Measurements from ENCODE around the gene EXOC6B.

Gene EXOC6B

GRCh38 chr2:72172478-72172877 lies 653.4 kb downstream of the EXOC6B start:
- Histone ChIP-seq H3K4me3 (ENCODE audit: insufficient read depth, low read depth, low read length, poor library complexity, severe bottlenecking) (no peak overlapping the region), H3K36me3 (ENCODE audit: control insufficient read depth, insufficient read depth, low read length) (no peaks in the 10 kb centered on the region), H3K9me3 (ENCODE audit: control insufficient read depth, low read length) (no peaks in the 10 kb centered on the region), H3K27me3 (replicated peaks; ENCODE audit: control insufficient read depth, insufficient read depth, low read length, poor library complexity, severe bottlenecking) (no peaks in the 10 kb centered on the region), H3K27ac (ENCODE audit: insufficient read depth, low read length, poor library complexity, severe bottlenecking) (no peak overlapping the region), H3K4me1 (ENCODE audit: control insufficient read depth, insufficient read depth, low read length, poor library complexity, severe bottlenecking) (no peaks in the 10 kb centered on the region)
- DNase-seq = no peak

- Histone ChIP-seq H3K27ac (ENCODE audit: insufficient read depth, low read length, poor library complexity, severe bottlenecking) (no peak overlapping the region), H3K4me3 (ENCODE audit: insufficient read depth, low read depth, low read length, poor library complexity, severe bottlenecking) (no peak overlapping the region), H3K4me1 (ENCODE audit: control insufficient read depth, insufficient read depth, low read length, poor library complexity, severe bottlenecking) (no peaks in the 10 kb centered on the region), H3K36me3 (ENCODE audit: control insufficient read depth, insufficient read depth, low read length) (no peaks in the 10 kb centered on the region), H3K9me3 (ENCODE audit: control insufficient read depth, low read length) (no peaks in the 10 kb centered on the region), H3K27me3 (replicated peaks; ENCODE audit: control insufficient read depth, insufficient read depth, low read length, poor library complexity, severe bottlenecking) (no peaks in the 10 kb centered on the region)
- DNase-seq = no peak
Measured at GRCh38 chr2:72166279-72166678, 659.6 kb downstream of the EXOC6B start.

- no peak for DNase-seq
- Histone ChIP-seq H3K36me3 (ENCODE audit: control insufficient read depth, insufficient read depth, low read length) (no peaks in the 10 kb centered on the region), H3K9me3 (ENCODE audit: control insufficient read depth, low read length) (no peaks in the 10 kb centered on the region), H3K4me3 (ENCODE audit: insufficient read depth, low read depth, low read length, poor library complexity, severe bottlenecking) (no peak overlapping the region), H3K4me1 (ENCODE audit: control insufficient read depth, insufficient read depth, low read length, poor library complexity, severe bottlenecking) (no peaks in the 10 kb centered on the region), H3K27me3 (replicated peaks; ENCODE audit: control insufficient read depth, insufficient read depth, low read length, poor library complexity, severe bottlenecking) (no peaks in the 10 kb centered on the region), H3K27ac (ENCODE audit: insufficient read depth, low read length, poor library complexity, severe bottlenecking) (no peak overlapping the region)
Measured at GRCh38 chr2:72165792-72166191, 660.0 kb downstream of the EXOC6B start.

GRCh38 chr2:72162574-72162973 lies 663.3 kb downstream of the EXOC6B start:
- no peaks in the 10 kb centered on the region for H3K4me1 ChIP-seq (ENCODE audit: control insufficient read depth, insufficient read depth, low read length, poor library complexity, severe bottlenecking)
- H3K27ac ChIP-seq (ENCODE audit: insufficient read depth, low read length, poor library complexity, severe bottlenecking) = no peak overlapping the region
- DNase-seq = no peak
- H3K9me3 ChIP-seq (ENCODE audit: control insufficient read depth, low read length) = no peaks in the 10 kb centered on the region
- H3K27me3 ChIP-seq (replicated peaks; ENCODE audit: control insufficient read depth, insufficient read depth, low read length, poor library complexity, severe bottlenecking) = no peaks in the 10 kb centered on the region
- no peaks in the 10 kb centered on the region for H3K36me3 ChIP-seq (ENCODE audit: control insufficient read depth, insufficient read depth, low read length)
- H3K4me3 ChIP-seq (ENCODE audit: insufficient read depth, low read depth, low read length, poor library complexity, severe bottlenecking) = no peak overlapping the region

- Histone ChIP-seq H3K9me3 (ENCODE audit: control insufficient read depth, low read length) (no peaks in the 10 kb centered on the region), H3K27me3 (replicated peaks; ENCODE audit: control insufficient read depth, insufficient read depth, low read length, poor library complexity, severe bottlenecking) (no peaks in the 10 kb centered on the region), H3K4me1 (ENCODE audit: control insufficient read depth, insufficient read depth, low read length, poor library complexity, severe bottlenecking) (no peaks in the 10 kb centered on the region), H3K27ac (ENCODE audit: insufficient read depth, low read length, poor library complexity, severe bottlenecking) (no peak overlapping the region), H3K4me3 (ENCODE audit: insufficient read depth, low read depth, low read length, poor library complexity, severe bottlenecking) (no peak overlapping the region), H3K36me3 (ENCODE audit: control insufficient read depth, insufficient read depth, low read length) (no peaks in the 10 kb centered on the region)
- DNase-seq = no peak
Measured at GRCh38 chr2:72159211-72159993, 666.4 kb downstream of the EXOC6B start.

GRCh38 chr2:72157871-72158771 lies 667.7 kb downstream of the EXOC6B start:
- Histone ChIP-seq H3K36me3 (ENCODE audit: control insufficient read depth, insufficient read depth, low read length) (no peaks in the 10 kb centered on the region), H3K4me1 (ENCODE audit: control insufficient read depth, insufficient read depth, low read length, poor library complexity, severe bottlenecking) (no peaks in the 10 kb centered on the region), H3K4me3 (ENCODE audit: insufficient read depth, low read depth, low read length, poor library complexity, severe bottlenecking) (no peak overlapping the region), H3K27ac (ENCODE audit: insufficient read depth, low read length, poor library complexity, severe bottlenecking) (no peak overlapping the region), H3K9me3 (ENCODE audit: control insufficient read depth, low read length) (no peaks in the 10 kb centered on the region), H3K27me3 (replicated peaks; ENCODE audit: control insufficient read depth, insufficient read depth, low read length, poor library complexity, severe bottlenecking) (no peaks in the 10 kb centered on the region)
- no peak for DNase-seq

- no peak overlapping the region for H3K27ac ChIP-seq (ENCODE audit: insufficient read depth, low read length, poor library complexity, severe bottlenecking)
- no peaks in the 10 kb centered on the region for H3K27me3 ChIP-seq (replicated peaks; ENCODE audit: control insufficient read depth, insufficient read depth, low read length, poor library complexity, severe bottlenecking)
- no peak overlapping the region for H3K4me3 ChIP-seq (ENCODE audit: insufficient read depth, low read depth, low read length, poor library complexity, severe bottlenecking)
- DNase-seq = no peak
- H3K4me1 ChIP-seq (ENCODE audit: control insufficient read depth, insufficient read depth, low read length, poor library complexity, severe bottlenecking) = no peaks in the 10 kb centered on the region
- no peaks in the 10 kb centered on the region for H3K9me3 ChIP-seq (ENCODE audit: control insufficient read depth, low read length)
- no peaks in the 10 kb centered on the region for H3K36me3 ChIP-seq (ENCODE audit: control insufficient read depth, insufficient read depth, low read length)
Measured at GRCh38 chr2:72156872-72157271, 669.0 kb downstream of the EXOC6B start.

- Histone ChIP-seq H3K9me3 (ENCODE audit: control insufficient read depth, low read length) (no peaks in the 10 kb centered on the region), H3K27me3 (replicated peaks; ENCODE audit: control insufficient read depth, insufficient read depth, low read length, poor library complexity, severe bottlenecking) (no peaks in the 10 kb centered on the region)
- DNase-seq = no peak
Measured at GRCh38 chr2:72155737-72156136, 670.1 kb downstream of the EXOC6B start.

GRCh38 chr2:72155151-72155550 lies 670.7 kb downstream of the EXOC6B start:
- Histone ChIP-seq H3K36me3 (ENCODE audit: control insufficient read depth, insufficient read depth, low read length) (no peaks in the 10 kb centered on the region), H3K4me1 (ENCODE audit: control insufficient read depth, insufficient read depth, low read length, poor library complexity, severe bottlenecking) (no peaks in the 10 kb centered on the region), H3K27ac (ENCODE audit: insufficient read depth, low read length, poor library complexity, severe bottlenecking) (no peak overlapping the region), H3K27me3 (replicated peaks; ENCODE audit: control insufficient read depth, insufficient read depth, low read length, poor library complexity, severe bottlenecking) (peaks cover 5% of the 10 kb centered on the region), H3K4me3 (ENCODE audit: insufficient read depth, low read depth, low read length, poor library complexity, severe bottlenecking) (no peak overlapping the region), H3K9me3 (ENCODE audit: control insufficient read depth, low read length) (no peaks in the 10 kb centered on the region)
- no peak for DNase-seq

More at GRCh38 chr2:72155737-72156136, 670.1 kb downstream of the EXOC6B start:
- H3K4me1 ChIP-seq (ENCODE audit: control insufficient read depth, insufficient read depth, low read length, poor library complexity, severe bottlenecking) = no peaks in the 10 kb centered on the region
- no peaks in the 10 kb centered on the region for H3K36me3 ChIP-seq (ENCODE audit: control insufficient read depth, insufficient read depth, low read length)
- no peak overlapping the region for H3K27ac ChIP-seq (ENCODE audit: insufficient read depth, low read length, poor library complexity, severe bottlenecking)
- H3K4me3 ChIP-seq (ENCODE audit: insufficient read depth, low read depth, low read length, poor library complexity, severe bottlenecking) = no peak overlapping the region

- Histone ChIP-seq H3K9me3 (ENCODE audit: control insufficient read depth, low read length) (no peaks in the 10 kb centered on the region), H3K4me3 (ENCODE audit: insufficient read depth, low read depth, low read length, poor library complexity, severe bottlenecking) (no peak overlapping the region), H3K27me3 (replicated peaks; ENCODE audit: control insufficient read depth, insufficient read depth, low read length, poor library complexity, severe bottlenecking) (peaks cover 10% of the 10 kb centered on the region), H3K4me1 (ENCODE audit: control insufficient read depth, insufficient read depth, low read length, poor library complexity, severe bottlenecking) (no peaks in the 10 kb centered on the region), H3K36me3 (ENCODE audit: control insufficient read depth, insufficient read depth, low read length) (no peaks in the 10 kb centered on the region), H3K27ac (ENCODE audit: insufficient read depth, low read length, poor library complexity, severe bottlenecking) (no peak overlapping the region)
- no peak for DNase-seq
Measured at GRCh38 chr2:72154386-72154975, 671.4 kb downstream of the EXOC6B start.

All from effector memory CD4-positive, alpha-beta T cell (primary cell).